ENCODE results near the gene FARP1.

The FARP1 gene

DNA sequence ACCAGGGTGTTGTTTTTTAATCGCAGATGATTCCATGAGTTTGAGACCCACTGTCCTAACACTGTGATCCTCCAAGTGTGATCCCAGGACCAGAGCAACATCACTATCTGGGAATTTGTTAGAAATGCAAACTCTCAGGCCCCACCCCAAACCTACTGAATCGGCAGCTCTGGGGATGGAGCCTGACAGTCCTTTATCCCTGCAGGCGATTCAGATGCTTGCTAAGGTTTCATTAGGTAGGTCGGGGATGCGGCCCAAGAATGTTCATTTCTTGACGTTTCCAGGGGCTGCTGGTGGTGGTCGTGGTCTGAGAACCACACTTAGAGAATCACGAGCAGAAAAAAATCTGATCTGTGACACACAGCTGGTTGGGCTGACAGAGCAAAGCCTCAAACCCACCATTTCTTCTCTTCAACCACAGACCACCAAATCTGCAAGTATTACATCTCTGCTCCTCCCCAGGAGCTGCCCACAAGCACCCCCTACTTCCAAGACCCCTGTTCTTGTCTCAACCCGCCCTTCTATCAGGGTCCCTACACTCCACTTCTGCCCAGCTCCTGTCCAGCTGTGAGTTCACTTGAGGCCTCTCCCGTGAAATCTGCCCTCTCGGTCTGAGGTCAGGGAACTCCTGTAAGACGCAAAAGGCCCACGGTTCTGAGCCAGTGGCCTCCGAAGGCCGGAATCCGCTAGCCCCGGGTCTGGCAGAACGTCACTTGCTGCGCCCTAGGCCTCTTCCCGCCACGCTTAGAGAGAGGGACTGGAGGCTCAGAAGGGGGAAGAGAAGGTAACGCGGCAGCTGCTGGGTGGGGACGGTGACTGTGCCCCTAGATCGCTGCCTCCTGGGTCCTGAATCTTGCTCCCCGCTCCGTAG is 1.1 kb upstream of the FARP1 start:
- DNase-seq: no peak

DNA sequence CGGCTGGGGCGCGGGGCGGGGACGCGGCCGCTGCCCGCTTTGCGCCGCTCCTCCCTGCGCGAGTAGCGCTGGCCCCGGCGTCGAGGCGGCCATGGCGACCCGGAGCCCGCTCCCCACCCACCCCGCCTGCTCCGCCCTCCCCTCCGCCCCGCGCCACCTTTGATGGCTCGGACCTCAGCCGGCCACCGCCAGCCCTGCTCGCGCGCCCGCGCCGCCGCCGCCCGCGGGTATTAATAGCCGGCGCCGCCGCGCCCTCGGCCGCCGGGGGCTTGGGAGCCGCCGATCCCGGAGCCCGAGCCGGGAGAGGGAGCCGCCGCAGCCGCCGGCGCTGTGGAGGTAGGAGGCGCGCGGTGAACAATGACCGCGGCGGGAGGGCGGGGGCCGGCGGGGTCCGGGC is 261 bp downstream of the FARP1 start:
- DNase-seq: no peak

DNA sequence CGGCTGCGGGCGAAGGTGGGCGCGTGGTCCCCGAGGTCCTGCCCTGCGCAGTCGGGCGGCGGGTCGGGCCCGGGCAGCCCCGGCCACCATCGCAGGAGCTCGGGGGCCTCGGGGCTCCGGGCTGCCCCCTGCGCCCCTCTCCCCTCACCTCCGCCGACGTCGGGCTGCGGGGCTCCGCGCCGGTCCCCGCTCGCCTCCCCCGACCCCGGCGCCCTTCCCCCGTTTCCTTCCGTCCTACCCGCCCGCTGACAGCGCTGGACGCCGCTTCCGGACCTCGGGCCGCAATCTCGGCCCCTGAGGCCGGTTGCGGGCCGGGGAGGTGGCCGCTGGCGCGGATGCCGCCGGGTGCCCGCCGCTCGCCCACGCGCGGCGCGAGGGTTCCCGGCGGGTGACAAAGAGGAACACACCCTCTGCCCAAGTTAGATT is 720 bp downstream of the FARP1 start:
- DNase-seq: no peak

DNA sequence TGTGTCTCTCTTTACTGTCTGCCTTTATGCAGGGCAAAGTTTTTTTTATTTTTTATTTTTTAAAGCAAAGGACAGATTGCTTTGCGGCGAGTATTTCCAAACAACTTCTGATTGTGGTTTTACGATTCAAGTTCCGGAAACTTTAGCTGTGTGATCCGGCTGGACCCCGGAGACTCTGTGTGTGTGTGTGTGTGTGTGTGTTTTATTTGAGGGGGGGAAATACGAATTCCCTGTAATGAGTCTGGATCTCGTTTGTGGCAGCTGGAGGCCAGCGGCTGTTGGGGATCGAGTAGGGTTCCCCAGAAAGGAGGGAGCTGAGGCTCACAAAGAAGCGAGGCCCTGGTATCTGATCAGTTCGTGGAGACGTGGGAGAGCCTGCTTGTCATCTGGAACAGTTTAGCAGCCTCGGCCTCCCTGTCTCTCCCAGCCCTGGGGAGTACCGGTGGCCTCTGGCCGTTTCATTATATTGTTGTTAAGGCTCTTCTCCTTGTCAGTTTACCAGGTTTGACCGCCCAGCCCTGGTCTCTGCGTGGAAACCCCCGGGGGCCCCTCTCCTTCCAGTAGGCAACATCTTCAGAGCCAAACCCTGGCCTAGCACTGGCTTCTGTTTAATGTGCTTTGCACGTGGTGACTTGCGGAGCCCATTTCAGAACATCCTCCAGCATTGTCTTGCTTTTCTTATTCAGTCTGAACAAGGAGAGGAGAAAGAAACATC is 1.3 kb downstream of the FARP1 start:
- DNase-seq: no peak

DNA sequence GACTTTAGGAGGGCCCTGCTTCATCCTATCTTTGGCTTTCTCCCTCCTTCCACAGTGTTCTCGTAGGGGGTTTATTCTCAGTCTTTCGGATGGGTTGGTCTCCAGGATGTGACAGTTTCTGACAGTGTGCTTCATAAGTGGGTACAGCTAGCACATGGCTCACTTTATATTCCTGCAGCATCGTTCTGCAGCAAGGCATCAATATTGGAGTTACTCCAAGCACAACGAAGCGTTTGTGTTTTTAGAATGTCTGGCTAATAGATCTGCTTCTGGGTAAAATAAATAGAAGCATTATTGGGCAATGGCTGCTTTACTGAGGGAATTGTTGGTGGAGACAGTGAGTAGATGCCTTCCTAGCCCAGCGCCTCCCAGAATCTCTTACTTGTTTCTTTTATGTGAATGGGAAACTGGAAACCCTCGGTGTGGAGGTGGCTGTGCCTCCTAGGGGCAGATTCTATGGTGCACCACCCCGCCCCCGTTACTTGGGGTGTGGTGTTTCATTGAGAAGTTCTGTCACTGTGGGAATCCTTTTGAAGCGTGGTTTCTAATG is 2.0 kb downstream of the FARP1 start:
- no peak for DNase-seq

DNA sequence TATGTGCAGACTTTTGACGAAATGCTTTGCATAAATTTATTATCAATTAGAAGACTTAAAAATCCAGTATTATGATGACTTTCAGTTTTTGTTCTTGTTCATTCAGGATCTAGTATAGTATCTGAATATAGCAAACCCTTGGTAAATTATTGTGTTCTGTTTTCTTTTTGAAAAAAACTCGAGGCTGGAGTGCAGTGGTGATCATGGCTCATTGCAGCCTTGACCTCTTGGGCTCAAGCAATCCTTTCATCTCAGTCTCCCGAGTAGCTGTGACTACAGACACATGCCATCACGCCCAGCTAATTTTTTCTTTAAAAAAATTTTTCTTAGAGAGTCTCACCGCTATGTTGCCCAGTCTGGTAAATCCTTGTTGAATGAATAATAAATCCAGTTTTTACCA is 4.6 kb downstream of the FARP1 start:
- DNase-seq: no peak

DNA sequence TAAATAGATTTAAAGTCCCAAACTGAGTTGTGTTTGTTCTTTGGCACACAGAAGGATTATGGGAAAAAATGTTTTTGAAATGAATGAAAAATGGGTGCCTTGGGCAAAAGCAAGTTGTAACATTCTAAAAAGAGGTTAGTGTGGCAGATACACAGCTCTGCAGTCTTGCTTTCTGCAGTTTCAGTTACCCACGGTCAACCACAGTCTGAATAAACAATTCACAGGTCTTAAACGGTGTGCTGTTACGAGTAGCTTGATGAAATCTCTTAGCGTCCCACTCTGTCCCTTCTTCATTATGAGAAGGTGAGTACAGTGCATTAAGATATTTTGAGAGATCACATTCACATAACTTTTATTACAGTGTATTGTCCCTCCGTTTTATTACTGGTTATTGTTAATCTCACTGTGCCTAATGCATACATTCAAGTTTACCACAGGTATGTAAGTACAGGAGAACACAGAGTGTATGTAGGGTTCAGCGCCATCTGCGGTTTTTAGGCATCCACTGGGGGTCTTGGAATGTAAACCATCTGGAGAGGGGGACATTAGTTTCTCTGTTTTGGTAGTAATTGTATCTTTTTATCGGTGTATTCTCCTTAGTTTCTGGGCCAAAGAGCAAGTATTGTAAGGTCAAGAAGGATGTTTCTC is 8.1 kb downstream of the FARP1 start:
- no peak for DNase-seq

DNA sequence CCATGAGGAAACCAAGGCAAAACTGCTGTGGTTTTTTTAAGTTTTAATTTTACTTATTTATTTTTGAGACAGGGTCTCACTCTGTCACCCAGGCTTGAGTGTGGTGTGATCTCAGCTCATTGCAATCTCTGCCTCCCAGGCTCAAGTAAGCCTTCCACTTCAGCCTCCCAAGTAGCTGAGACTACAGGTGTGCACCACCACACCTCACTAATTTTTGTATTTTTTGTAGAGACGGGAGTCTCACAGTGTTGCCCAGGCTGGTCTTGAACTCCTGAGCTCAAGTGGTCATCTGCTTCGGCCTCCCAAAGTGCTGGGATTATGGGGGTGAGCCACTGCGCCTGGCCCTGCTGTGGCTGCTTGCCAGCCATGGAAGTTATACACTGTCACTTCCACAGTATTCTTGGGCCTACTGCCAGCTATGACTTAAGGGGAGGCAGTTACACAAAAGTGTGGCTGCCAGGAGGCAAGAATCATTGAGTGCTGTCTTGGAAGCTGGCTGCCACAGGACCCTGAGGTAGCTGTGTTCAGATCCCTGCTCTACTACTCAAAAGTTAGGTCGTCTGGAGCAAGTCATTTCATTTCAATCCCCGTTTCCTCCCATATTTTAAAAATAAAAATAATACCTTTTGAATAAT is 12.7 kb downstream of the FARP1 start:
- DNase-seq: no peak

DNA sequence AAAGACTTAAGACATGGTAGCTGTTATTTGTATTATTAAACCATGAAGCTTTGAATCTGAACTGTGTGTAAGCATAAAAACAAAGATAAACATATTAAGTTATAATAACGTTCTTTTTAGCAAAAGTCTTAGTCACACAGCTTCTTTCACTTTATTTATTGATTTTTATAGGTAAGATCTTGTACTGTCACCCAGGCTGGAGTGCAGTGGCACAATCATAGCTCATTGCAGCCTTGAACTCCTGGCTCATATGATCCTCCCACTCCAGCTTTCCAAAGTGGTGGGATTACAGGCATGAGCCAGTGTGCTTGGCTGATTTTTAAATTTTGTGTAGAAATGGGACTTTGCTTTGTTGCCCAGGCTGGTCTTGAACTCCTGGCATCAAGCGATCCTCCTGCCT is 13.4 kb downstream of the FARP1 start:
- no peak for DNase-seq

DNA sequence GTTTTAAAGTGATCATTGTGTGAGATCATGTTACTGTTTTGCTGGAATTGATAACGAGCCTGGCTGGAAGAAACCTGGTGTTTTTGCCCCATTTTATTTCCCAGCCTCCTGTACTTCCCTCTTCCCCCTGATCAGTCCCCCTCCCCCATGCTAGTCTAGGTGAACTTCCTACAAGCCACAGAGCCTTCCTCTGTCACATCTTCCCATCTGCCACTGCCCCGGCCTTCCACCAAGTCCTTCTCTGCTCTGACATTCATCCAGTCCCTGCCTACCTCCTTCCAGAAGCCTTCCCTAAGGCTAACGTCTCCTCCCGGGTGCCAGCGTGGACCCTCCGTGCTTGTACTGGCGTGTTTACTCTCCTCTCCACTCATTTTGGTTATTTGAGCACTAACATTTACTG is 14.3 kb downstream of the FARP1 start:
- DNase-seq: no peak

DNA sequence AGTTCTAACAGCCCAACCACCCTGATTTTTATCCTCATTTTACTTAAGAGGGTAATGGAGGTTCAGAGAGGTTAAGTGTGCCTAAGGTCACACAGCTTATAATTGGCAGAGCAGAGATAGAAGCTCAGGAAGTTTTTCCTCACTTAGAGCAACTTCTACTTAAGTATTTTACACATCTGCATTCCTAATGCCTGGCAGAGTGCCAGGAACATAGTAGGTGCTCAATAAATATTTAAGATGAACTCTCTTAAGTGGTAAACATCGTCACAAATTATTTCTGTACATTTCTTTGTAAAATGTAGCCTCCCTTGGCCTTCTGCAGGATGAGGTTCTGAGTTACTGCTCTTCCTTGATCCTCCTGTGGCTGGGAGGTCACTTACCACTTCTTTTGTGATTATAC is 14.7 kb downstream of the FARP1 start:
- no peak for DNase-seq

DNA sequence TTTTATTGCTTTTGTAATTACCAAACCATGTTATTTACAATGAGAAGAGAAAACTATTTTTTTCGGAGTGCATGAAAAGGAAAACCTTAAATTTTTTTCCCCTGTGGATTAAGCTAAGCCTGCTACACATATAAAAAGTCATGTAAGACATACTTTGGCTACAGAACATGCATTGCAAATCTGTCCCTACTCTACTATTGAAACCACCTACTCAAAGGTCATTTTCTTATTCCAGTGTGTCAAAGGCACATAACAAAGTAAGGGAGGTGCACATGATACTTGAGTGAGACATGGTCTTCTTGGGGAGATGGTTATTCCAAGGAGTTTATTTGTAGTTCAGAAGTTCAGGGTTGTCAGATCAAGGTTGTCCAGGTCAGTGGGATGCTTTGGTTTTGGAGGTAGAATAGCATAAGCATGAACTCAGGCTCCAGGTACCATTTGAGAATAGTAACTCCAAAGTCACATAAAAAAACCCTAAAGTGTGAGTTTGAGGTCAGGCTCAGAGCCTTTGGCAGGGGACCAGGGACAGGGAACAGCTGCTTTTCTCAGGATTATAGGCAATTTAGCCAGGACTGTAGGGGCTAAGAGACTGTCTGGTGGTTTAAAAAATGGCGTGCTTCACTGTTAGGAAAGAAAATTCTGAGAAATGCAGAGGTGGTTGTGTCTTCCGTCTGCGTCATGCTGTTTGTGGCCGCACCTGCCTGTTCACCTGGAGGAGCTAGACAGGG is 15.4 kb downstream of the FARP1 start:
- DNase-seq: no peak

DNA sequence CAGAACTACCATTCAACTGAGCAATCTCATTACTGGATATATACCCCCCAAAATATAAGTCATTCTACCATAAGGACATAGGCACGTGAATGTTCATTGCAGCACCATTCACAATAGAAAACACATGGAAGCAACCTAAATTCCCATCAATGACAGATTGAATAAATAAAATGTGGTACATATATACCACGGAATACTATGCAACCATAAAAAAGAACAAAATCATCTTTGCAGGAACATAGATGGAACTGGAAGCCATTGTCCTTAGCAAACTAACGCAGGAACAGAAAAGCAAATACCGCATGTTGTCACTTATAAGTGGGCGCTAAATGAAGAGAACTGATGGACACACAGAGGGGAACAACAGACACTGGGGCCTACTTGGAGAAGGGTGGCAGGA is 20.0 kb downstream of the FARP1 start:
- DNase-seq: no peak

DNA sequence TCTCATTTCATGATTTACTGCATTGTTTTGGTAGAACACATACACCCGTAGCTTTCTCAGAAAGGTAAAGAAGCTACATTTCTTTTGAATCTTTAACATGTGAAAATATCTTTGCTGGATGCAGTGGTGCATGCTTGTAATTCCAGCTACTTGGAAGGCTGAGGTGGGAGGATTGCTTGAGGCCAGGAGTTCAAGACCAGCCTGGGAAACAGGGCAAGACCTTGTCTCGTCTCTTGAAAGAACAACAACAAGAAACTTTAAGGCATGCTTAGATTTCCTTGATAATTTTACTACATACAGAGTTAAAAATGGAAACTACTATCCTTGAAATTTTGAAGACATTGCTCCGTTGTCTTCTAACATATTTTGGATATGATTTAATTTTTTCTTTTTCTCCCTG is 26.4 kb downstream of the FARP1 start:
- no peak for DNase-seq

DNA sequence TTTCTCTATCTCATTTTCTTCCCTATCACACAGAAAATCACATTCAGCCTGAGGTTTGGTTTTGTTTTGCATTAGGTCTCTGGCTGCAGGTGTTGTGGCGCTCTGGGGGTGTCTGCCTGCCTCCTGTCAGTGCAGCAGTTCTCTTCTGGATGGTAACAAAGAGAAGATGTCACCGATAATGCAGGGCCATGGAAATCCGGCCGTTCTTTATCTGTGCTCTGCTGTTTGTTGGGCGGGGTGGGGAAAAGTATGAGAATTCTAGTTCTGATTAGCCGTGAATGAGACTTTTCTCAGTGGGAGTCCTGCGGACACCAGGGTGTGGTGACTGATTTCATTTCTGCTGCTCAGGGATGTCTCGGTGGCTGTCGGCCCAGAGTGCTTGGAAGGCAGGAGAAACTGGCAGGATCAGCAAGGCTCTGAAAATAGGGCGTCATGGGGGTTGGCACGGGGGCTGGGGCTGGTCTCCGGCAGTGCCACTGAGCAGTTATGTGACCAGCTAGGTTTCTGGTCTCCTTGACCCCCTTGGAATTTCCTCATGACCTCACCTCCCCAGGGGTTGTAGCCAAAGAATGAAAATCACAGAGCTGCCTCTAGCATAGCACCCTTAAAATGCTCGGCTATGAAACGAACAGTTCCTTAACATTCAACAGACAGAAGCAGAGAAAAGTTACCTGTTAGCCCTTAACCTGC is 29.2 kb downstream of the FARP1 start:
- DNase-seq: no peak

DNA sequence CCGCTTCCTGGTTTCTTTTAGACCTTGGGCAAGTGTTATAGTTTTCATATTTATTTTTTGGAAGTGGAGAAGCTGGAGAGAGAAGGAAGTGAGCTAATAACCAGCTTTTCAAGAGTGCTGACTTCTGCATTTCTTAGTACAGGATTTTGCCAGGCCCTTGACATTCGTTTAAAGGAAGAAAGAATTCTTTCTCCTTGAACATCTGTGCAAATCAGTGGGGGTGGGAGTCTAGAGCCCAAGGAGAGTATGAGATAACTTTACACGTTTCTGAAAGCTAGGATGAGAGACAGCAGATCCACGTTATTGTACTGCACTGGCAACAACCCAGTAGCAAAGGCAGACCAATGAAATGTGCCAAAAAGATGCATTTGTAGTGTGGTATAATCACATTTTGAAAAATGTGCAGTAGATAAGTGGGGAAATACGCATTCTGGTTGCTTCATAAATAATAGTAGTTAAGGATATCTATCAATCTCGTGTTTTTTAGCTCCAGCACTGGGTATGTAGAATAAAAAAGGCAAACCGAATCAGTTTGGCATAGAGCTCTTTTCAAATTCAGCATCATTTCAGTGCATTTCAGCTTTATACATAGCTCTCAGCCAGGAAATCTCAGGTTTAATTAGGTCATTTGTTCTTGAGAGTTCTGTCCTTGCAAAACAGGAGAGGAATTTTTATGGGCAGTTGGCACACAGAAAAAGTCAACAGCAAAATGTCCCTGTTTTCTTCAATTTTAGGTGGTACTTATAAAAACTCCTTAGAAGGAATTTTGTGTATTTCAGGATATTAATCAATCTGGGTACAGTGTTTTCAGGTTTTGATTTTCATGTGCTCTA is 29.9 kb downstream of the FARP1 start:
- no peak for DNase-seq

DNA sequence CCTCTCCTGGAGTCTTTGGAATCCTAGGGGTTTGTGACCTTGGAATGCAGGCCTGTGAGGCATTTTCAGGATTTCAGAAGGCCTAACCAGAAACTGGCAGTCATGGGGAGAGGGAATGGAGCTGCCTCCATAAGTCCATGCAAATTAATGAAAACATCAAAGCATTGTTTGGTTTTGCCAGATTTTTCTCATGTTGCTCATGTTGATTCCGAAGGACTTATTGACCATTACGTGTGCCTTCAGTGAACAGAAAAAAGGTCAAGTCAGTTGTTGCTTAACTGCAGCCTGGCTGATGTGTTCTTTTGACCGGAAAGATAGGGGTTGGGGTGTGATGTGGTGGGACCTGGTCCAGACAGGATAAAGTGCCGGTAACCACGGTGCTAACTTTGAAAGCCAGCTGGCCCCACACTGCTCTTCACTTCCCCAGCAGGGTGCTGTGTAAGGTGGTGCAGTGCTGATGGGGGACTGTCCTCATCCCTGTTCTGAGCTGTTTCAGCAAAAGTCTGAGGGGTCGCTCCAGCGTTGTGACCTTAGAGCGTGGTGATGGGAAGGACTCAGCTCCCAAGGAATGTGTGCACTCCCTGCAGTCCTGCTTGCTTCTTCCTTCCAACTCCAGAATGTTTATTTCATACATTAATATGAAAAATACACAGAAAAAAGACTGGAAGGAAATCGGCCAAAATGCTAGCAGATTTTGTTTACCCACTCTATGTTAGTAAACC is 30.7 kb downstream of the FARP1 start:
- DNase-seq: no peak

DNA sequence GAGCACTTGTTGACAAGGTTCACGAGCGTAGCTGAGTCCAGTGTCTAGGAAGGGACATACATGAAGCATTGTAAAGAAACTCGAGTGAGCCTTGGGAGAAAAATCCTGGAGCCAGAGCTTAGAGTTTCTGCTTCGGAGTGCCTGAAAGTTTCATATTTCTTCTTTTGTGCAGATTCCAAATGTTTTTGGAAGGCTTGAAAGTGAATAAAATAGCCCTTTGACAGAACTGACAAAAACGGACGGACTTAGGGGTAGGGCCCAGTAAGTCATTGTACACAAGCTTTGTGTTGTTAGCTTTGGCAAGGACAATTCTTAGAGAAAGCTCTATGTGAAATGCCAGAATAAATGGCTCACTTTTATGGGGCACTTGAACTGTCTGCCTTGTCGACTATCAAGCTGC is 31.4 kb downstream of the FARP1 start:
- no peak for DNase-seq

DNA sequence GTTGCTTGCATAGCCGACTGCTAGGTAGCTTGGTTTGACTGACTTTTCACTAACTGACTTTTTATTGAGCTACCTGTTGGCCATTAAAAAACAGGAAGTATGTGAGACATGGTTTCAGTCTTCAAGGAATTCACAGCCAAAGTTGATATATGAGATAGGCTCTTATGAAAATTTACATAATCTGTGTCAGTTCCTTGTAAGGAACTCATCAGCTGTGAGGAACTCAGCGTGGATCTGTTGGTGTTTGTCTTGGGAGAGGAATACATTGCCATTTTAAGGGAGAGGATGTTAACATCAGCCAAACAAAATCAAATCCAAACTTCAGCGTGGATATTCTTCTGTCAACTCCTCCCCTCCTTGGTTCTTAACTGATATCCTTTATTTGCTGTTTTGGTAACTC is 32.1 kb downstream of the FARP1 start:
- no peak for DNase-seq

DNA sequence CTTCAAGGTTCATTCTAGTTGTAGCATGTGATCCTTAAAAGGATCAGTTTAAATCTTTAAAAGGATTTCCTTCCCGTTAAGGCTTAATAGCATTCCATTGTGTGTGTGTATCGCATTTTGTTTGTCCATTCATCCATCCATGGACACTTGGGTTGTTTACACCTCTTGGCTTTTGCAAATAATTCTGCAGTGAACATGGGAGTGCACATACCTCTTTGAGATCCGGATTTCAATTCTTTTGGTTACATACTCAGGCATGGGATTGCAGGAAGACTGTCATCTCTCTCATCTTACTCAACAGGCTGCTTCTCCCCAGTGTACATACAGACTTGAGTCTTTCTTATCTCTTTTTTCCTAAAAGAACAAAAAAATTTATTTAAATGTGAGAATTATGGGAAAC is 32.9 kb downstream of the FARP1 start:
- no peak for DNase-seq
